ENCODE data around the gene IRX4.

DNA sequence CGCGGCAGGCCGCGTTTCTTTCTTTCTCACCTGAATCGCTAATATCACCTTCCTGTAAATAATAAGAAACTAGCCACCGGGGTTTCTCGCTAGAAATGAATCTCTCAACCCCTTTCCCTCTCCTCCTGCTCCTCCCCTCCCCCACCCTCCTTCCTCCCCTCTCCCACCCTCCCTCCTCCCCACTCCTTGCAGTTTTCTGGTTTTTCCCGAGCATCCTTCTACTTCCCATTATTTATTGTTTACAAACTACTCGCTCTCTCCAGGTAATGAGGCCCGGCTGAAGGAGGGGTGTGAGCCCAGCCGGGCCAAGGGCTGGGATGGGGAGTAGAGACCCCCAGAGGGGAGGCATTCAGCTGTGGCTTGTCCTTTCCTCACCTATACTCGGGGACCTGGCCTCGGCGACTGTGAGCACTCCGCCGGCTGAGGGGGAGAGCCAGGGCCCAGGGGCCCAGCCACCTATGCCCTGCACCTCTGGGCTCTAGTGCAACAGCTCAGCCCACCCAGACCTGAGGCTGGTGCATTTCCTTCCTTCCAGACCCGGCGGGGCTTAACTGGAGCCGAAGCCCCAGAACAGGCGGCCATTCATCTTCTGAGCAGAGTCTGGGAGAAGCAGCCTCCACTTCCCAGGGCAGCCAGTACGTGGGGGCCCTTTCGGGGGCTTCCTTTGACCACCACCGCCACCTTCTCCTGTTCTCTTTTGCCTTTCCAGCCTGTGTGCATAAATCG, 2.1 kb upstream of the IRX4 start:
- TF ChIP-seq SUZ12 (IDR thresholded peaks at IDR 0.05) (no peak), ZNF384 (IDR thresholded peaks at IDR 0.05) (no peak), CTBP1 (IDR thresholded peaks at IDR 0.05; ENCODE audit: borderline replicate concordance) (no peak), FOXA1 (IDR thresholded peaks at IDR 0.05) (no peak), TARDBP (IDR thresholded peaks at IDR 0.05) (no peak), SP1 (IDR thresholded peaks at IDR 0.05) (no peak), HDGF (IDR thresholded peaks at IDR 0.05; ENCODE audit: borderline replicate concordance) (no peak), ARNT (IDR thresholded peaks at IDR 0.05) (no peak), BHLHE40 (IDR thresholded peaks at IDR 0.05; ENCODE audit: borderline replicate concordance) (no peak), FOXK2 (IDR thresholded peaks at IDR 0.05) (no peak)
